ENCODE results near the gene SYNJ2BP. TPM values are rescaled to one million over a fixed set of nuclear protein-coding genes. Genes with fewer than 3 reads are reported as not detected.
"Not testable (repeated sequence)": the region's sequence is repeated elsewhere in the genome, so short reads cannot be mapped to it uniquely, and the experiment has no call there.

Gene SYNJ2BP
- total and polyA plus RNA-seq, 3 donors from 2014 or later = 16.2 to 59.9 (median 21.9) TPM

DNA sequence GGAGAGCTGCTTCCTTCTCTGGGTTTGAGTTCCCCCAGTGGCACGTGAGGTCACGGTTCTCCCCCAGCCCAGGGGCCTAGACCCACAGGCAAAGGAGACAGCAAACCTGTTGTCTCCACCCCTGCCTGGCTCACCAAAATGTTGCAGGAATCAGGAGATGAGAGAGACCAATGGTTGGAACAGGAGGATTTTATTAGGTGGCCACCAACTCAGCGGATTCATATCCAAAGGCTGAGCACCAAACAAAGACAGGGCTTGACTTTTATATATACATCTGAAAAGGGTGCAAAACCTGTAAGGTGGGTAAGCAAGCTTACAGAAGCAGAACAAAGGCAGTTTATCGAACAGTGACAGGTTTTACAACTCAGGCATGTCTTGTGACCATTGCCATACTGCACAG is 25.9 kb upstream of the SYNJ2BP start:
- no peak for TF ChIP-seq POLR2A (IDR thresholded peaks at IDR 0.05)
- TF ChIP-seq, protein P1, sequence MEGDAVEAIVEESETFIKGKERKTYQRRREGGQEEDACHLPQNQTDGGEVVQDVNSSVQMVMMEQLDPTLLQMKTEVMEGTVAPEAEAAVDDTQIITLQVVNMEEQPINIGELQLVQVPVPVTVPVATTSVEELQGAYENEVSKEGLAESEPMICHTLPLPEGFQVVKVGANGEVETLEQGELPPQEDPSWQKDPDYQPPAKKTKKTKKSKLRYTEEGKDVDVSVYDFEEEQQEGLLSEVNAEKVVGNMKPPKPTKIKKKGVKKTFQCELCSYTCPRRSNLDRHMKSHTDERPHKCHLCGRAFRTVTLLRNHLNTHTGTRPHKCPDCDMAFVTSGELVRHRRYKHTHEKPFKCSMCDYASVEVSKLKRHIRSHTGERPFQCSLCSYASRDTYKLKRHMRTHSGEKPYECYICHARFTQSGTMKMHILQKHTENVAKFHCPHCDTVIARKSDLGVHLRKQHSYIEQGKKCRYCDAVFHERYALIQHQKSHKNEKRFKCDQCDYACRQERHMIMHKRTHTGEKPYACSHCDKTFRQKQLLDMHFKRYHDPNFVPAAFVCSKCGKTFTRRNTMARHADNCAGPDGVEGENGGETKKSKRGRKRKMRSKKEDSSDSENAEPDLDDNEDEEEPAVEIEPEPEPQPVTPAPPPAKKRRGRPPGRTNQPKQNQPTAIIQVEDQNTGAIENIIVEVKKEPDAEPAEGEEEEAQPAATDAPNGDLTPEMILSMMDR (IDR thresholded peaks at IDR 0.05) = no peak
- H3K36me3 ChIP-seq (ENCODE audit: low read depth, missing control alignments) = no peaks in the 10 kb centered on the region
- 87 to 93% methylated on average over 4 of the region's 4 CpGs for WGBS, 2 donors
- intact Hi-C loops (cut with DNase I; ENCODE audit: low total_unique reads) = no loop called here
- no peaks in the 10 kb centered on the region for H3K9me3 ChIP-seq
- H3K27ac ChIP-seq = no peak overlapping the region
- H3K4me1 ChIP-seq = no peaks in the 10 kb centered on the region
- no peak for DNase-seq
- no peak overlapping the region for H3K4me3 ChIP-seq
- H3K27me3 ChIP-seq = no peaks in the 10 kb centered on the region

DNA sequence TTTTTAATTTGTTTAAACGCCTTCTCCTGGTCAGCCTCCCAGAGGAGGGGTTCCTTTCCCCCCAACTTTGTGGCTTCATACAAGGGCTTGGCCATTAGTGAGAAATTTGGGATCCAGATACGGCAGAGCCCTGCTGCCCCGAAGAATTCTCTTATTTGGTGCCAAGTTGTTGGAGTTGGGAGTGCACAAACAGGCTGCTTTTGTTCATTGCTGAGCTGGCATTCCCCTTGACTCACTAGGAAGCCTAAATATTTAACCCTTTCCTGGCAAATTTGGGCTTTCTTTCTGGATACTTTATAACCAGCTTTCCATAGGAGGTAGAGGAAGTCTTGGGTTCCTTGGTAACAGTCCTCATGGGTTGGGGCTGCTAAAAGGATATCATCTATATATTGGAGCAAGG is 24.8 kb upstream of the SYNJ2BP start:
- intact Hi-C loops (cut with DNase I; ENCODE audit: low total_unique reads) = no loop called here
- WGBS, 2 donors = 79 to 96% methylated on average over 3 of the region's 3 CpGs

DNA sequence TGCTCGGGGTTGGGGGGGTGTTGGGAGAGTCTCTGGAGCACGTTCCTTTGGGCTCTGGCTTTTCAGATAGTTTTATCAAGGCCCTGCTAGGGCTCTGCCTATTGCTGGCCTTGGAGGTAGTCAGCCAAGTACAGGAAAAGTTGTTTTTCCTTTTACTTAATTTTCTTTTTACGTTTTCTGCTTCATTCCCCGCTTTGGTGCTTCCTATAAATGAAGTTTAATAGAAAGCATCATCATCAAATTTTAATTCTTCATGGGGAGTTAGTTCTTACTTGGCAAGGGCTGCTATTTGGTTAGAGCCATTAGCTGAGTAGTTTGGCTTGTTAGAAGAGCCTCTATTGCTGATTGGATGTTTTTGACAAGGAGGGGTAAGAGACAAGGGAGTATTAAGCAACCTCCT is 20.0 kb upstream of the SYNJ2BP start:
- 35 to 45% methylated on average over 4 of the region's 4 CpGs for WGBS, 2 donors
- Histone ChIP-seq H3K9me3 (no peaks in the 10 kb centered on the region), H3K4me3 (no peak overlapping the region), H3K4me1 (no peaks in the 10 kb centered on the region), H3K27me3 (no peaks in the 10 kb centered on the region), H3K36me3 (ENCODE audit: low read depth, missing control alignments) (no peaks in the 10 kb centered on the region), H3K27ac (no peak overlapping the region)
- TF ChIP-seq, protein P1 (IDR thresholded peaks at IDR 0.05) = no peak
- no peak for TF ChIP-seq POLR2A (IDR thresholded peaks at IDR 0.05)
- intact Hi-C loops (cut with DNase I; ENCODE audit: low total_unique reads) = no loop called here
- DNase-seq = no peak

More for the DNA sequence above, 24.8 kb upstream of the SYNJ2BP start:
- Histone ChIP-seq H3K27me3 (no peaks in the 10 kb centered on the region), H3K4me3 (no peak overlapping the region), H3K36me3 (ENCODE audit: low read depth, missing control alignments) (no peaks in the 10 kb centered on the region), H3K4me1 (no peaks in the 10 kb centered on the region), H3K27ac (no peak overlapping the region), H3K9me3 (no peaks in the 10 kb centered on the region)
- no peak for DNase-seq
- TF ChIP-seq, protein P1 (IDR thresholded peaks at IDR 0.05) = no peak
- TF ChIP-seq POLR2A (IDR thresholded peaks at IDR 0.05) = no peak

DNA sequence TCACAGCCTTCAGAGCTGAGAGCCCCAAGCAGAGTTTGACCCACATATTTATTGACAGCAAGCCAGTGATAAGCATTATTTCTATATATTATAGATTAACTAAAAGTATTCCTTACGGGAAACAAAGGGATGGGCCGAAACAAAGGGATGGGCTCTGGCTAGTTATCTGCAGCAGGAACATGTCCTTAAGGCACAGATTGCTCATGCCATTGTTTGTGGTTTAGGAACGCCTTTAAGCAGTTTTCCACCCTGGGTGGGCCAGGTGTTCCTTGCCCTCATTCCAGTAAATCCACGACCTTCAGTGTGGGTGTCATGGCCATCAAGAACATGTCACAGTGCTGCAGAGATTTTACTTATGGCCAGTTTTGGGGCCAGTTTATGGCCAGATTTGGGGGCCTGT is 9.7 kb upstream of the SYNJ2BP start:
- 78 to 79% methylated on average over 4 of the region's 4 CpGs for WGBS, 2 donors

DNA sequence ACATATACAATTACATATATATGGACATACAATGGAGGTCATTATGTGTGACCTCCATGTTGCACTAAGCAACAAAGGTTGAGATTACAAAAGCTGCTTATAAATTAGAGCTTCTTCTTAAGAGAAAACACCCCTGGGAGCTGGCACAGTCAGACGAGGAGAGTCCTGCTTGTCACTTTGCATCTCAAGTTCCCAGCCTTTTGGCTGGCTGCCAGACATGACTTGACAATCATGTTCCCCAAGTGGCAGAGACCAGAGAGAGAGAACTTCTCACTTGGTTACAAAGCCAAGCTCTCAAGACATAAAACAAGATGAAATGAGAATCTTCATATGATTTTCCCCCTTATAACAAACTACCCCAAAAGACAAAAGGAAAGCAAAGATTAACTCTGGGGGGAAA is 8.5 kb upstream of the SYNJ2BP start:
- H3K36me3 ChIP-seq (ENCODE audit: low read depth, missing control alignments) = no peaks in the 10 kb centered on the region
- intact Hi-C loops (cut with DNase I; ENCODE audit: low total_unique reads) = no loop called here
- peak; percentile 16 for DNase-seq
- H3K27me3 ChIP-seq = no peaks in the 10 kb centered on the region
- WGBS, 2 donors = 10 to 28% methylated on average over 1 of the region's 1 CpG
- no peak overlapping the region for H3K4me3 ChIP-seq
- TF ChIP-seq, protein P1 (IDR thresholded peaks at IDR 0.05) = no peak
- TF ChIP-seq POLR2A (IDR thresholded peaks at IDR 0.05) = no peak
- no peaks in the 10 kb centered on the region for H3K9me3 ChIP-seq
- no peak overlapping the region for H3K27ac ChIP-seq
- H3K4me1 ChIP-seq = no peaks in the 10 kb centered on the region

More for the DNA sequence above, 9.7 kb upstream of the SYNJ2BP start:
- H3K36me3 ChIP-seq (ENCODE audit: low read depth, missing control alignments); H3K4me3 ChIP-seq; H3K4me1 ChIP-seq; DNase-seq; H3K9me3 ChIP-seq; H3K27ac ChIP-seq; intact Hi-C loops (cut with DNase I; ENCODE audit: low total_unique reads); H3K27me3 ChIP-seq: not testable (repeated sequence)

All from testis (tissue), 3 donors.